ENCODE measurements around the gene FGFRL1. TPM values are rescaled to one million over a fixed set of nuclear protein-coding genes. Genes with fewer than 3 reads are reported as not detected.
"Not testable (repeated sequence)": the region's sequence is repeated elsewhere in the genome, so short reads cannot be mapped to it uniquely, and the experiment has no call there.

Gene FGFRL1
- polyA plus RNA-seq, 10 donors, result 76.7 to 265 (median 214) TPM

GRCh38 chr4:1047976-1048772 is 36.7 kb downstream of the FGFRL1 start:
- no peak for DNase-seq

DNA sequence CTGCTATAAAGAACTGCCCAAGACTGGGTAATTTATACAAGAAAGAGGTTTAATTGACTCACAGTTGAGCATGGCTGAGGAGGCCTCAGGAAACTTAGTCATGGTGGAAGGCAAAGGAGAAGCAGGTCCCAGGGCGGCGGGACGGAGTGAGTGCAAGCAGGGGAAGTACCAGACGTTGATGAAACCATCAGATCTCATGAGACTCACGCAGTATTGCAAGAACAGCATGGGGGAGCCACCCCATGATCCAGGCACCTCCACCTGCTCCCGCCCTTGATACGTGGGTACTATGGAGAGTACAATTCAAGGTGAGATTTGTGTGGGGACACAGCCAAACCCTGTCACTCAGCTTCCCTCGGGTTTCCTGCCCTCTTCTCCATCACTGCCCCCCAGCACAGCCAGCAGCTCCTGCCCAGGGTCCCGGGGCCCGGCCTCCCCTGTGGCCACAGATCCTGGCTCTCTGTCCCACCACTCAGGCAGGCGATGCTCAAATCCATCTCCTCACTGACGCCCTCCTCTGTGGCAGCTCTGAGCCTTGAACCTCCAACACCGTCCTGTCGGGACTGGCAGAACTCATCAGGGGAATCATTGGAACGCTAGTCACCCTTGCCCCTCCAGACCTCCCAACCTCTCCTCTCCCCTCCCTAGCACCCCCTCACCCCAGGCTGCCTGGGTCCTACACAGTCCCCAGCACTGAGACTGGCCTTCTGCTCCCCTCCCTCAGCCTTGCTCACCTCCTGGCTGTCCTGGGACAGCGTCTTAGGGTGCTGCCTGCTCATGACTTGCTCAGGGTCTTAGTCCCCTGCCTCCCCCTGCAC is 37.6 kb downstream of the FGFRL1 start:
- no peak for DNase-seq

- DNase-seq, result no peak
Measured at GRCh38 chr4:1049591-1049905, 38.1 kb downstream of the FGFRL1 start.

- no peak for DNase-seq
Measured at GRCh38 chr4:1050486-1051213, 39.2 kb downstream of the FGFRL1 start.

DNA sequence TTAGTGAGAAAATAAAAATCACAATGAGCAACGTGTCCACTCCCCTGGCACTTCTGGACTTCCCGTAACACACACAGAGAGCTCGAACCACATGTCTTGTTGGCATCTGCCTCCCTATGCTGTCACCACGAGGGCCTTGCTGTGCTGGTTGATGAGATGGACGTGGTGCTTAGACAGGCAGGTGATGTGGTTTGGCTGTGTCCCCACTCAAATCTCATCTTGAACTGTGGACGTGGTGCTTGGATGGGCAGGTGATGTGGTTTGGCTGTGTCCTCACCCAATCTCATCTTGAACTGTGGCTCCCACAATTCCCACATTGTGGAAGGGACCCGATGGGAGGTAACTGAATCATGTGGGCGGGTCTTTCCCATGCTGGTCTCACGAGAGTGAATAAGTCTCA is 40.0 kb downstream of the FGFRL1 start:
- no peak for DNase-seq

GRCh38 chr4:1052231-1052671 is 40.8 kb downstream of the FGFRL1 start:
- DNase-seq, result no peak

DNA sequence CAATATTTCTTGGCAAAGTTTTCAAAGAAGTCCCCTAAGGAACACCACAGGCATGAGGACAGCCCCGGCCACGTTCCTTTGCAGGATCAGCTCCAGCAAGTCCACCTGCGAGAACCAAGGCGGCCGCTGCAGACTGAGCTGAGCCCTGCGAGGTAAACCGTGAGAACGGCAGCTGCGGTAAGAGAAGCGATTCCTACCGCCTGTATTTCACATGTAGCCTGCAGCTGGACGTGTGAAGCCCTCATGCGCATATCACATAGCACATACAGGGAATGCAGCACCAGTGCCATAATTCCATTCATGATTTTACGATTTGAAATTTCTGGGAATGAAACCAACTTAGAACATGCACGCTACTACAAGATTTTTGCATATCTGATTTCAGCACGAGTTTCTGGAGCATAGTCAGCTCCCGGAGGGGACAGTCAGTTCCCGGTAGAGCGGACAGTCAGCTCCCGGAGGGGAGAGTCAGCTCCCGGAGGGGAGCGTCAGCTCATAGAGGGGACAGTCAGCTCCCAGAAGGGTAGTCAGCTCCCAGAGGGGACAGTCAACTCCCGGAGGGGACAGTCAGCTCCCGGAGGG is 41.7 kb downstream of the FGFRL1 start:
- DNase-seq, result peak; percentile 69 to 90 (median 79)

DNA sequence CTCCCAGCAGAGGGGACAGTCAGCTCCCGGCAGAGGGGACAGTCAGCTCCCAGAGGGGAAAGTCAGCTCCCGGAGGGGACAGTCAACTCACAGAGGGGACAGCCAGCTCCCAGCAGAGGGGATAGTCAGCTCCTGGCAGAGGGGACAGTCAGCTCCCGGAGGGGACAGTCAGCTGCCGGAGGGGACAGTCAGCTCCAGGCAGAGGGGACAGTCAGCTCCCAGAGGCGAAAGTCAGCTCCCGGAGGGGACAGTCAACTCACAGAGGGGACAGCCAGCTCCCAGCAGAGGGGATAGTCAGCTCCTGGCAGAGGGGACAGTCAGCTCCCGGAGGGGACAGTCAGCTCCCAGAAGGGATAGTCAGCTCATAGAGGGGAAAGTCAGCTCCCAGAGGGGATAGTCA is 42.5 kb downstream of the FGFRL1 start:
- not testable (repeated sequence) for DNase-seq

DNA sequence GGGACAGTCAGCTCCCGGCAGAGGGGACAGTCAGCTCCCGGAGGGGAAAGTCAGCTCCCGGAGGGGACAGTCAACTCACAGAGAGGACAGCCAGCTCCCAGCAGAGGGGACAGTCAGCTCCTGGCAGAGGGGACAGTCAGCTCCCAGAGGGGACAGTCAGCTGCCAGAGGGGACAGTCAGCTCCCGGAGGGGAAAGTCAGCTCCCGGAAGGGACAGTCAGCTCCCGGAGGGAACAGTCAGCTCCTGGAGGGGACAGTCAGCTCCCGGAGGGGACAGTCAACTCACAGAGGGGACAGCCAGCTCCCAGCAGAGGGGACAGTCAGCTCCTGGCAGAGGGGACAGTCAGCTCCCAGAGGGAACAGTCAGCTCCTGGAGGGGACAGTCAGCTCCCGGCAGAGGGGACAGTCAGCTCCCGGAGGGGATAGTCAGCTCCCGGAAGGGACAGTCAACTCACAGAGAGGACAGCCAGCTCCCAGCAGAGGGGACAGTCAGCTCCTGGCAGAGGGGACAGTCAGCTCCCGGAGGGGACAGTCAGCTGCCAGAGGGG is 43.3 kb downstream of the FGFRL1 start:
- not testable (repeated sequence) for DNase-seq

GRCh38 chr4:1055243-1055701 is 43.8 kb downstream of the FGFRL1 start:
- DNase-seq, result not testable (repeated sequence)

DNA sequence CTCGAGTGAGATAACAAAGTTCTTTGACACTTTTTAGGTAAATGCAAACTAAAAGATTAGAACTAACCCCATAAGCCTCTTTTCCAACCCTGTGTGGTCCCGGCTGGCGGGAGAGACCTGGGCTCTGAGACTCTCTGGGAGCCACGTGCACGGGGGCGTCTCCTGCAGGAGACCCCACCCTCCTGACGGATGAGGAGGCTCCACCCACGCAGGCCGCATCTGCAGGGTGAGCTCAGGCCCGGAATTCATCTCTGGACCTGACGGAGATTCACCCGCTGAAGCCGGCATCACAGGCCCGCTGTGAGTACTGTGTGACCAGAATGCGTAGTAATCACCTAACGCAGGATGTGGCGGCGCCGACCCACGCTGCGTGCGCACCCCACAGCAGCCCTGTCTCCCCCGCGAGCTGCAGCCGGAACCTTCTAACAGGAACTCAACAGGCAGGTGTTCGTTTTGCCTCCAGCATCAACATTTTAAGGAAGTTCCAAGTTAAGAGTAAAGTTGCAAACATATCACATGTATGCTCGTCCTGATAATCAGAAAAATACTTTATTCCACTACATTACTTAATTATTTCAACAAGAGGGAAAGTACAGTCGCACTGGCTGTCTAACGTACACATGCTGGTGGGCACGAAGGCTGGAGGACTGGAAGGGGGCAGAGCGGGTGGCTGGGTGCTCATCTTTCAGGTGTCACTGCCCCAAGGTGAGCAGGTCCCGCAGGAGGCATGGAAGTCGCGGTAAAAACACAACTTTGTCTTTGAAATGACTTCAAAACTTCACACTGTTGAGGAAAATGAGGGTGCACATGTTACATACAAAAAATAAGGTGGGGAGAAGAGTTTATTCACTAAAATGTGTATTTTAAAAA is 44.5 kb downstream of the FGFRL1 start:
- DNase-seq, result peak in 2 of 3 donors; percentile 21 to 73

DNA sequence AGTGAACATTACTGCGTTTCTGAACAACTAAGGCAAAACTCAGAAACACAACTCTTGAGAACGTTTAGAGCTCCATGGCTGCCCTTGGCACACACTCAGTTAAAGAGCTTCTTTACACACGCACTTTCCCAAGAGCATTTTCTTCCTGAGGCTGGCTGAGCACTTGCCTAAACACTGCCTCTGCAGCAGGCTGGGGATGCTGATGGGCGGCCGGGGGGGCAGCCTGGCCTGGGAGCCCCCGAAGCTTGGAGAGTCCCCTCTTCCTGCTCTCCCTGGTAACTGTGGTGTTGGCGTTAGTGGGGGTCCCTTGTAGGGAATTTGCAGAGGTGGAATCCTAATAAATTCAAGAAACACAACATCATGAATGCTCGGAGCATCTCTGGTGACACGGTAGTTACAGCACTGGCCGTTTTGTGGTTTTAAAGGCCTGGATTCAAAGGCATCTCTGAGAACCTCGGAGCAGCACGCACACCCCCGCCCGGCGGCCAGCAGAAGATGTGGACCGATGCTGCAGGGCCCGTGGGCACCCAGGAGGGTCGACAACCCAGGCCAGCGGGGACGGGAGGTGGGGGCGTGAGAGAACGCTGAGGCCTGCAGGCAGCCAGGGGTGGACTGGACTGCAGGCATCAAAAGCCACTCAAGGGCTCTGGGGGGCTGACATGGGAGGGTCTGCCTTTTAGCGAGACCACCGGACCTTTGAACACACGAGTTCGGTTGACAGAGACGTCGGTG is 45.4 kb downstream of the FGFRL1 start:
- DNase-seq, result no peak

- DNase-seq, result no peak
Measured at GRCh38 chr4:1057403-1057745, 45.9 kb downstream of the FGFRL1 start.

- DNase-seq, result no peak
Measured at GRCh38 chr4:1058198-1058996, 47.0 kb downstream of the FGFRL1 start.

DNA sequence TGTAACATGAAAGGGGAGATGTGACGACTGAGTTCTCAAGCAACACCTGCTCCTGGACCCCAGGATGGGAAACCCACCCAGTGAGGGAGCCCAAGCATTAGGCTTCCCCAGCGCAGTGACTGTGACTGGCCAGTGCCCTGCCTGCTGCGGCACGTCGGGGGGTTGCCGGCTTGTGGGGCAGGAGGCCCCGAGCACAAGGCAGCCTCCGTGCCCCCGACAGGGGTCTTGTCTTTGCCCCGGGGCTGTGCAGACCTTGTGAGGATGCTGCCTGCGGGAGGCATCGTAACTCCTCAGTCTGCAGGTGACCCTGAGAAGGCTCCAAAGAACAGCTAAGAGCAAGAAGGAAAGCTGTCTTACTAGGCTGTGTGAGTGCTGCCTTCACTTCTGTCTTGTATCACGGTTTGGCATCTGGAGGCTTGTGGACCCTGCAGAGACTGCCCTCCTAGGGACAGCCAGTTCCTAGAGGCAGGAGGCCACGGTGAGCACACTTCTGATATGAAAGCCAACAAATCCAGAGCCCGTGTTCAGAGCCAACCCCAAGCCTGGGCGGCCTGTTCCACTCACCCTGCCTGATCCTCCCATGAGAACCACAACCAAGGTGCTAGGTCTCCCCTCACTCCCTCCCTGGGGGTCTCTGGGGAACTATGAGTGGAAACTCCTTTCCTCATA is 47.7 kb downstream of the FGFRL1 start:
- no peak for DNase-seq

DNA sequence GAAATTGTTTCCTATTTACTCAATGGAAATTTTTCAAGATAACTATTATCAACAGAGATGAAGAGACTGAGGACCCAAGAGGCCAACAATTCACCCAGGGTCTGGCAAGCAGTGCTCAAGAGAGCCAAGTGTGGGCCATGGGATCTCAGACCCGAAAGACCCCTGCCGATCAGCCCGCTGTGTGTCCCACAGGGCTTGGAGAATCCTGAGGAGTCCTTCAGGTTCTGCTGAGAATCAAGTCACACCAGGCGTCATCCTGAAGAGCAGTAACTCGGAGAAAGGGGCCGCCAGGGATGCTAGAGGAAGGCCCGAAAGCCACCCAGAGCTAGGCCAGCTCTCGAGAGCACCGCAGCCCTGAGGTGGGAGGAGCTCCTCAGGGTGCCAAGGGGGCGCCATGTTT is 48.7 kb downstream of the FGFRL1 start:
- DNase-seq, result no peak

DNA sequence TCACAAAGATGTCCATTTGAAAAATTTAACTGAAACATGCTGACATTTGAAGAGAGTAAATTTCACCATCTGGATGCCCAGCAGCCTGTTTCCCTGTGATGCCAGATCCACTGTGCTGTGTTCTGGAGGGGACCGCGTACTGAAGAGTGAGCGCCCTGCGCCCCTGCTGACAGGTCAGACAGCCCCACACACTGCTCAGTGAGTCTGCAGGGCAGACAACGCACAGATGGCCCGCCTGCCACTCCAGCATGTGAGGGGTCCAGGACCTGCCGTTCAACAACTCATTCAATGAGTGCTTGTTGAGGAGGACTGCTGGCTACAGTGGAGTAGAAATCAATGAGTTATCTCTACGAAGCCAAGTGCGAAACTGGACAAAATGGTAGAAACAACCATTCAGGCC is 49.2 kb downstream of the FGFRL1 start:
- DNase-seq, result no peak

DNA sequence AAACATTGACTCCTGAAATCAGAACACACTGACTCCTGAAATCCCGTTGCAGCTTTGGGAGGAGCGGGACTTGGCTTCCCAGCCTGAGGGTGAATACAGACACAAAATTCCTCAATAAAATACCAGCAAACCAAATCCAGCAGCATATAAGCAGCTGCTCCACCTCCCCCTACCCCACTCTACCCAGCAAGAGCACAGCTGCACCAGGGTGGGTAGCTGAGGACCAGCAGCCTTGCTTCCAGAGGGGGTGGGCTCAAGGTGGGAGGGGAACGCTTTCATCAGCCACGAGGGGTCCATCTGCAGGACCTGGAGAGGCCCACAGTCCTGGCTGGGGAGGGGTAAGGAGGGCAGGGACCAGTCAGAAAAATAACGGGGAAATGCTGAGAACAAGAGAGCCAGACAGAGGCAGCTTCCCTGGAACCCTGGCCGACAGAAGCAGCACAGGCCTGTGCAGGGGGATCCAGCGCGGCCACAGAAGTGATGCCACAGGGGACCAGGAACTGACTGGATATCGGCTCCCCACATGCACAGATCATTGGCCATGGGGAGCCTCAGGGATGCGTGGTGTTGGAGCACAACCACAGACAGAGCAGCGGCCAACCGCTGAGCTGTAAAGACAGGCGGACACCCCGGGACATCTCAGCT is 49.8 kb downstream of the FGFRL1 start:
- DNase-seq, result peak in 1 of 3 donors; percentile 32
